IMR-90 (cell line): Measurements from ENCODE around the gene LCNL1.

Experiments
- CTCF ChIP-seq: conservative IDR thresholded peaks from 2 replicates; pipeline ENCODE4 v1.5.1; 2012; ENCODE audit warnings: mild to moderate bottlenecking, low read depth, low read length, improper control_type of control experiment
- POLR2A ChIP-seq: IDR thresholded peaks from 2 replicates; pipeline ENCODE4 v1.6.1; 2012; ENCODE audit warnings: mild to moderate bottlenecking, low read depth, low read length
- RFX5 ChIP-seq: IDR thresholded peaks from 2 replicates; pipeline ENCODE4 v1.8.0; 2012; ENCODE audit warnings: low read depth, mild to moderate bottlenecking, low read length, moderate library complexity
- SMC3 ChIP-seq: fragments of 150-350 bp; IDR thresholded peaks from 2 replicates; pipeline ENCODE4 v1.6.1; 2016; ENCODE audit warnings: low read depth, mild to moderate bottlenecking, antibody characterized with exemption, low read length, moderate library complexity
- USF2 ChIP-seq: fragments of 150-350 bp; IDR thresholded peaks from 2 replicates; pipeline ENCODE4 v1.6.1; 2017; ENCODE audit warnings: mild to moderate bottlenecking, antibody characterized with exemption, low read length, low read depth

GRCh38 chr9:137016436-137016835 lies 33.6 kb downstream of the LCNL1 start:
- no peak for TF ChIP-seq CTCF
- no peak for TF ChIP-seq POLR2A
- no peak for TF ChIP-seq USF2
- TF ChIP-seq RFX5, result no peak
- no peak for TF ChIP-seq SMC3
